HG03139 (cell line): ENCODE measurements around the gene TPRG1L.

Experiments
- ATAC-seq: cut with Tn5 transposase; IDR thresholded peaks from one replicate; pipeline ENCODE4 v1.9.1; 2021; ENCODE audit not compliant: unreplicated experiment

The TPRG1L gene

DNA sequence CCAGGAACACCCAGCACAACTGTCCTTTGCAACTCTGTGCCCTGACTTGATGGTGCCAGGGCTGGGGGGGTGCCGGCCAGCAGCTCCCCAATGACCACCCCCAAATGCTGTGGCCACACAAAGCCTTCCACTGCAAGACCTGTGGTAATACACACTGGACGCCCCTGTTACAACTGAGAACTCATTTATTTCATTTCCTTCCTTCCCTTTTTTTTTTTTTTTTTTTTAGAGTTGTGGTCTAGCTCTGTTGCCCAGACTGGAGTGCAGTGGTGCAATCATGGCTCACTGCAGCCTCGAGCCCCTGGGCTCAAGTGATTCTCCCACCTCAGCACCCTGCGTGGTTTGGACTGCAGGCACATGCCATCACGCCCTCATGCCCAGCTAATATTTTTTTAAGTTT, 52.7 kb downstream of the TPRG1L start:
- ATAC-seq = no peak

DNA sequence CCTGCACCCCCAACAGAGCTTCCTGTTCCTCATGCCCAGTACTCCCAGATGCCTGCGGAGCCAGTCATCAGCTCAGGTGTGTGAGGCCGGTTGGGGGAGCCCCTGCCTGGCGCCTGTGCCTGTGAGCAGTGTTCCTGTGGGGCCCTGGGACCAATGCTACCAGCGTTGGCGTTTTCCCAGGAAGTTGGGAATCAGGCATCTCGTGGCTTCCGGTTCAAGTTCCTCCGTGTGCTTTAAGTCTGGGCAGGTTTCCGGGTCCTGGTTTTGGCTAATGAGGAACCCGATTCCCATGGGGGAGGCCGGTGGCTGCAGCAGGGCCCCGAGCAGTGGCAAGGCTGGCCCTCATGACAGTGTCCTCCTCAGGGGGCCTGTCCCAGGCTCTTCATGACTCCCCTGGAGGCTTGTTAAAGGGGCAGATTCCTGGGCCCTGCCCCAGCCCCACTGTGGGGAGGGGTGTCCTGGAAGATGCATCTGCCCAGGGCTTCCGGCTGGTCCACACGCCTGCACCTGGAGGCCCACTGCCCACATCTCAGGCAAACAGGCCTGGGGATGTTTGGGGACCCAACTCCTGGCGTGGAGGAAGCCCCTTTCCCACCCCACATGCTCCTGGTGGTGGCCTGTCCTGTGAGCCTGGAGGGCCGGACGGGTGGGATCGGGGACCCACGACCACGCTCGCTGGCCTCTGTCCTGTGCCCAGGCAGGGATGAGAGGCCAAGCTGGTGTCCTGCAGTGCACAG, 53.7 kb downstream of the TPRG1L start:
- ATAC-seq = no peak

DNA sequence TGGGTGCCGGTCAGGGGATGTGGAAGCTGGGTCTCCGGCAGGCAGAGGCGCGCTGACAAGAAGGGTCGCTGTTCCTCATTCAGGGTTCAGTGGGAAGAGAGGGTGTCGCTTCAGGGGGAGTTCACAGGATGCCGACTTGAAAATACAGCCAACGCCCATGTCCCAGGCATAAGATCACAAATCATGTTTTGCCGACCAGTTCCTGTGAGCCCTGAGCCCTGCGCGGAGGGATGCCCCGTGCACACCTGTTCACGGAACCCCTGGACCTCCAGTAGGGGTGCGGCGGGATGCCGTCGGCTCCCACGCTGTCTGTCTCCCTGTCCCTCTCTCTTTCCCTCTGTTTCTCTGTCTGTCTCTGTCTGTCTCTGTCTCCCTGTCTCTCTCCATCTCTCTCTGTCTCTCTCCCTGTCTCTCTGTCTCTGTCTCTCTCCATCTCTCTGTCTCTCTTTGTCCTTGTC, 54.3 kb downstream of the TPRG1L start:
- no peak for ATAC-seq
